Endothelial cell (in vitro differentiated cells): ENCODE results near the gene SH3GL3. TPM values are rescaled to one million over a fixed set of nuclear protein-coding genes. Genes with fewer than 3 reads are reported as not detected.

Experiments
- DNase-seq: peaks from one replicate; pipeline ENCODE4 v3.0.0; 2021; ENCODE audit warnings: low spot score
- H3K27ac Mint-ChIP-seq: one replicate; pipeline ENCODE4 v1.8.0; 2021; ENCODE audit warnings: mixed read lengths, inconsistent platforms; ENCODE audit not compliant: unreplicated experiment
- H3K27me3 Mint-ChIP-seq: one replicate; pipeline ENCODE4 v1.8.0; 2021; ENCODE audit warnings: mild to moderate bottlenecking, moderate library complexity, mixed read lengths, inconsistent platforms; ENCODE audit not compliant: unreplicated experiment
- H3K36me3 Mint-ChIP-seq: one replicate; pipeline ENCODE4 v1.8.0; 2021; ENCODE audit warnings: mild to moderate bottlenecking, low read depth, mixed read lengths, inconsistent platforms; ENCODE audit not compliant: unreplicated experiment
- H3K4me1 Mint-ChIP-seq: one replicate; pipeline ENCODE4 v1.8.0; 2021; ENCODE audit warnings: mild to moderate bottlenecking, mixed read lengths, inconsistent platforms; ENCODE audit not compliant: unreplicated experiment
- H3K4me3 Mint-ChIP-seq: one replicate; pipeline ENCODE4 v1.8.0; 2021; ENCODE audit warnings: mild to moderate bottlenecking, mixed read lengths, inconsistent platforms; ENCODE audit not compliant: unreplicated experiment
- H3K9me3 Mint-ChIP-seq: one replicate; pipeline ENCODE4 v1.8.0; 2021; ENCODE audit warnings: mixed read lengths, inconsistent platforms; ENCODE audit not compliant: unreplicated experiment
- total RNA-seq: library from RNA; stranded (reverse); fragmentation: NEBNext Ultra II Directional; extraction: Animal tissue kit (Norgen Biotek cat#: 25700); gene quantifications from one replicate; pipeline ENCODE4 v1.2.1, GENCODE V29; 2021; ENCODE audit not compliant: unreplicated experiment
- TF ChIP-seq, protein P1 (sequence below): fragments of 200-600 bp; sonication (generic); IDR thresholded peaks from one replicate; pipeline ENCODE4 v1.5.0; 2021; ENCODE audit warnings: antibody characterized with exemption; ENCODE audit not compliant: unreplicated experiment

The SH3GL3 gene
- total RNA-seq, 1 donor from 2014 or later: 9.4 TPM

GRCh38 chr15:83471307-83471866, 24.2 kb downstream of the SH3GL3 start:
- no peaks in the 10 kb centered on the region for H3K27me3 Mint-ChIP-seq
- no peaks in the 10 kb centered on the region for H3K9me3 Mint-ChIP-seq
- no peak overlapping the region for H3K4me3 Mint-ChIP-seq
- peaks cover 3% of the 10 kb centered on the region for H3K4me1 Mint-ChIP-seq
- no peak for DNase-seq
- no peaks in the 10 kb centered on the region for H3K36me3 Mint-ChIP-seq
- H3K27ac Mint-ChIP-seq: no peak overlapping the region
- TF ChIP-seq, protein P1, sequence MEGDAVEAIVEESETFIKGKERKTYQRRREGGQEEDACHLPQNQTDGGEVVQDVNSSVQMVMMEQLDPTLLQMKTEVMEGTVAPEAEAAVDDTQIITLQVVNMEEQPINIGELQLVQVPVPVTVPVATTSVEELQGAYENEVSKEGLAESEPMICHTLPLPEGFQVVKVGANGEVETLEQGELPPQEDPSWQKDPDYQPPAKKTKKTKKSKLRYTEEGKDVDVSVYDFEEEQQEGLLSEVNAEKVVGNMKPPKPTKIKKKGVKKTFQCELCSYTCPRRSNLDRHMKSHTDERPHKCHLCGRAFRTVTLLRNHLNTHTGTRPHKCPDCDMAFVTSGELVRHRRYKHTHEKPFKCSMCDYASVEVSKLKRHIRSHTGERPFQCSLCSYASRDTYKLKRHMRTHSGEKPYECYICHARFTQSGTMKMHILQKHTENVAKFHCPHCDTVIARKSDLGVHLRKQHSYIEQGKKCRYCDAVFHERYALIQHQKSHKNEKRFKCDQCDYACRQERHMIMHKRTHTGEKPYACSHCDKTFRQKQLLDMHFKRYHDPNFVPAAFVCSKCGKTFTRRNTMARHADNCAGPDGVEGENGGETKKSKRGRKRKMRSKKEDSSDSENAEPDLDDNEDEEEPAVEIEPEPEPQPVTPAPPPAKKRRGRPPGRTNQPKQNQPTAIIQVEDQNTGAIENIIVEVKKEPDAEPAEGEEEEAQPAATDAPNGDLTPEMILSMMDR: no peak

DNA sequence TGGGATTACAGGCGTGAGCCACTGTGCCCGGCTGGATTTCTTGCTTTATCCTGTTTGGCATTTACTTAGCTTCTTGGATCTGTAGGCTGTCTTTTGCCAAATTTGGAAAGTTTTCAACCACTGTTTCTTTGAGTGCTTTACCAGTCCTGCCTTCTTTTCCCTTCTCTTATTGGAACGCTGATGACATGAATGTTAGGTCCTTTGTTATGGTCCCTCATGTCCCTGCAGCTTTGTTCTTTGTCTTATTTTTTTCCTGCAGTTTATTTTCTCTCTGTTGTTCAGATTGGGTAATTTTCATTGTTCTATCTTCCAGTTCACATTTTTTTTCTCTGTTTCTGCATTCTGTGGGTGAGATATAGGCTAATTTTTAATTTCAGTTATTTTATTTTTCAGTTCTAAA, 25.0 kb downstream of the SH3GL3 start:
- TF ChIP-seq, protein P1: no peak
- H3K4me1 Mint-ChIP-seq: peaks cover 3% of the 10 kb centered on the region
- H3K27me3 Mint-ChIP-seq: no peaks in the 10 kb centered on the region
- H3K9me3 Mint-ChIP-seq: no peaks in the 10 kb centered on the region
- no peak overlapping the region for H3K4me3 Mint-ChIP-seq
- DNase-seq: no peak
- no peaks in the 10 kb centered on the region for H3K36me3 Mint-ChIP-seq
- no peak overlapping the region for H3K27ac Mint-ChIP-seq

DNA sequence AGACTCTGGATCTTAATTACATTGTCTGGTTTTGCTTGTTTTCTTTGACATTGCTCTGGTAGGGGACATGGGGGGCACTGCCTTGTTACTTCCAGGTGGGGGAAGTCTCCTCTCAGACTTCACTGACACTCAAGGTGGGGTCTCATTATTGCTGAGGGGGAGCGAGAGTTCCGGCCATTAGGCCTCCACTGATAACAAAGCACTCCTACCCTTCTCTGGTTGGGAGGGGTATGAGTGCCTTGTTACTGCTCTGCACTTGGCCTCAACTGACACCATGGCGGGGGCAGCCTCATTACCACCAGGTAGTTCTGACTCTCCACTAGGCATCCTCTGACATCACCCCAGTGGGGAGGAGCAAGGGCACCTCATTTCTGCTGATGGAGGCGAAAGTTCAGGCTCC, 25.7 kb downstream of the SH3GL3 start:
- no peak overlapping the region for H3K4me3 Mint-ChIP-seq
- no peaks in the 10 kb centered on the region for H3K27me3 Mint-ChIP-seq
- no peaks in the 10 kb centered on the region for H3K9me3 Mint-ChIP-seq

DNA sequence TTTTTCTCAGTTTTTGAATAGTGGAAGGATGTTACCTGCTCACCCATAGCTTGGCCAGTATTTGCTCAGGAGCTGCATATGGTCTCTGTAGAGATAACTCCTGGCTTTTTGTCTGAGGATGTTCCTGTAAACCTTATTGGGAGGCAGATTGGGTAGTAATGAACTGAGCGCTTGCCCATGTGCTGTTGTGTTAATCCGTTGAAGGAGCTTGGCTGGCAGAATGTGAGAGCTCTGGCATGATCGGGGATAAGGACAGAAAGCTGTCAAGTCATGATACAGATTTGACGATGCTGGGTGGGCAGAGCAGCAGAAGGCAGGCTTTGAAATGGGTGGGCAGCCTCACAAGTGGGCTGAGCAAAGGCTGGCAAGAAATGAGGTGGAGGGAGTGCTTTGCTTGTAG, 27.4 kb downstream of the SH3GL3 start:
- Mint-ChIP-seq H3K27me3 (no peaks in the 10 kb centered on the region), H3K9me3 (no peaks in the 10 kb centered on the region), H3K27ac (peak overlapping the region; percentile 38), H3K4me3 (no peak overlapping the region), H3K4me1 (peaks cover 3% of the 10 kb centered on the region), H3K36me3 (no peaks in the 10 kb centered on the region)
- DNase-seq: no peak
- TF ChIP-seq, protein P1: no peak

More for the DNA sequence above, 25.7 kb downstream of the SH3GL3 start:
- TF ChIP-seq, protein P1: no peak
- H3K4me1 Mint-ChIP-seq: peaks cover 3% of the 10 kb centered on the region
- no peak overlapping the region for H3K27ac Mint-ChIP-seq
- no peaks in the 10 kb centered on the region for H3K36me3 Mint-ChIP-seq
- DNase-seq: no peak

- TF ChIP-seq, protein P1: no peak
Measured at GRCh38 chr15:83475551-83475950, 28.4 kb downstream of the SH3GL3 start.

More at GRCh38 chr15:83475551-83475950, 28.4 kb downstream of the SH3GL3 start:
- Mint-ChIP-seq H3K27ac (no peak overlapping the region), H3K4me1 (peaks cover 3% of the 10 kb centered on the region), H3K4me3 (no peak overlapping the region), H3K27me3 (no peaks in the 10 kb centered on the region), H3K9me3 (no peaks in the 10 kb centered on the region), H3K36me3 (no peaks in the 10 kb centered on the region)
- no peak for DNase-seq
